HG03066 (cell line): ENCODE data around the gene PDLIM7.
A peak's percentile ranks its signal among the peaks of the same experiment; 100 is the strongest.

Experiments used
- ATAC-seq: cut with Tn5 transposase; IDR thresholded peaks from one replicate; pipeline ENCODE4 v1.9.1; 2021; ENCODE audit warnings: low read depth; ENCODE audit not compliant: unreplicated experiment

PDLIM7 gene

GRCh38 chr5:177458912-177459350 lies 38.5 kb downstream of the PDLIM7 start:
- ATAC-seq: no peak

GRCh38 chr5:177457852-177458681 lies 39.3 kb downstream of the PDLIM7 start:
- ATAC-seq: no peak

GRCh38 chr5:177456976-177457851 lies 40.2 kb downstream of the PDLIM7 start:
- peak; percentile 45 for ATAC-seq

- no peak for ATAC-seq
These were observed 40.8 kb downstream of the PDLIM7 start for GRCh38 chr5:177456591-177456964.

- ATAC-seq: peak; percentile 18
These were observed 41.5 kb downstream of the PDLIM7 start for GRCh38 chr5:177455661-177456590.

- peak; percentile 46 for ATAC-seq
These were observed 42.3 kb downstream of the PDLIM7 start for GRCh38 chr5:177455036-177455660.

GRCh38 chr5:177454397-177455035 lies 42.9 kb downstream of the PDLIM7 start:
- ATAC-seq: peak; percentile 45

- no peak for ATAC-seq
These were observed 43.5 kb downstream of the PDLIM7 start for GRCh38 chr5:177453852-177454396.

GRCh38 chr5:177452688-177453638 lies 44.4 kb downstream of the PDLIM7 start:
- ATAC-seq: no peak

GRCh38 chr5:177450667-177451424 lies 46.6 kb downstream of the PDLIM7 start:
- no peak for ATAC-seq

GRCh38 chr5:177449140-177450061 lies 48.0 kb downstream of the PDLIM7 start:
- ATAC-seq: no peak

- no peak for ATAC-seq
These were observed 49.0 kb downstream of the PDLIM7 start for GRCh38 chr5:177448244-177448950.

GRCh38 chr5:177447611-177448243 lies 49.7 kb downstream of the PDLIM7 start:
- ATAC-seq: no peak

GRCh38 chr5:177447066-177447610 lies 50.3 kb downstream of the PDLIM7 start:
- ATAC-seq: peak; percentile 30
